ENCODE results near the gene CFAP299.

GRCh38 chr4:80374180-80374579 is 38.6 kb downstream of the CFAP299 start:
- TF ChIP-seq, protein P1, sequence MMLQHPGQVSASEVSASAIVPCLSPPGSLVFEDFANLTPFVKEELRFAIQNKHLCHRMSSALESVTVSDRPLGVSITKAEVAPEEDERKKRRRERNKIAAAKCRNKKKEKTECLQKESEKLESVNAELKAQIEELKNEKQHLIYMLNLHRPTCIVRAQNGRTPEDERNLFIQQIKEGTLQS (IDR thresholded peaks at IDR 0.05; ENCODE audit: insufficient read depth, low read depth, low read length): no peak
- TF ChIP-seq CEBPB (IDR thresholded peaks at IDR 0.05; ENCODE audit: low read depth, low read length) (no peak), CTCF (IDR thresholded peaks at IDR 0.05; ENCODE audit: control extremely low read depth in 1 of 3, insufficient read depth in 1 of 3, low read depth in 1 of 3, low read length in 3 of 3) (no peak), POLR2A (IDR thresholded peaks at IDR 0.05; ENCODE audit: control extremely low read depth in 1 of 2, low read depth in 2 of 2, low read length in 2 of 2) (no peak), TAF1 (IDR thresholded peaks at IDR 0.05; ENCODE audit: low read depth, low read length) (no peak), POLR2AphosphoS5 (IDR thresholded peaks at IDR 0.05; ENCODE audit: low read depth, low read length) (no peak), GABPA (IDR thresholded peaks at IDR 0.05; ENCODE audit: borderline replicate concordance, insufficient read depth, low read length) (no peak)
